Erythroblast (primary cell): ENCODE data around the gene MTCL1.

Experiments used
- GATA1 ChIP-seq: IDR thresholded peaks from 2 replicates; pipeline ENCODE4 v1.6.1; 2011; ENCODE audit warnings: low read depth, mild to moderate bottlenecking, control low read depth, low read length, moderate library complexity
- POLR2A ChIP-seq: IDR thresholded peaks from 2 replicates; pipeline ENCODE4 v1.6.1; 2011; ENCODE audit warnings: mild to moderate bottlenecking, low read length

DNA sequence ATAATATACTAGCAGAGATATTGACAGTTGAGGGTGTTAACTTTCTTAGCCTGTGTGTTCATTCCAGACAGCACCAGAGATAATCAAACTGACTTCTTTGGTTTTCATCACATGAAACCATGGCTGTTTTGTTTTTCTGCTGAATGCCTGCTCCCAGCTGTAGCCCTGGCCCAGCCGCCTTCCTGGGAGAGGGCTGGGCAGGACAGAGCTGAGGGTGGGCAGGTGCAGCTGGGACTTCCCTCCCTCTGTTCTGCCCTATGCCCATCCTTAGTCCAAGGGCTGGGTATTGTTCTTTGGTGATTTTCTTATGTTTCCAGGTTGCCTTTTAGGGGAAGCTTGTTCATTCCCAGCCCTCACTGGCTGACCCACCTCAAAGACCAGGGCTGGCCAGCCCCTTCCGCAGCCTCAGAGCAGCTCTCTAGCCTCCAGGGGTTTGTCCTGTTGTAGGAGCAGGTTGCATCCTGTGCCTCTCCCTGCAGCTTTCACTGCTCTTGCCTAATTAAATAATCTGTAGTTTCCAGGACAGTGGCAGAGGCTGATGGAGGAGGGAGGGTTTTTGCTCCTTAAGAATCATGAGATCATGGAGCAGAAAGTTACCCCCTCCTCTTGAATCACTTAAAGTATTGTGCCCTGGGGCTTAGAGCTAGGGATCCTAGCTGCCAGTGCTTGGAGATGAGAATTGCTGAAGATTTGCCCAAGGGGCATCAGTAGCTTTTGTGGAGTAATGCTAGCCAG is 61.4 kb downstream of the MTCL1 start:
- no peak for TF ChIP-seq POLR2A
- TF ChIP-seq GATA1: no peak
